Loucy (cell line): ENCODE data around the gene KANSL2.

Source experiments
- CTCF ChIP-seq: fragments of 200-600 bp; sonication (generic); conservative IDR thresholded peaks from 2 replicates; pipeline ENCODE4 v1.5.1; 2014; ENCODE audit warnings: mild to moderate bottlenecking, antibody characterized with exemption, low read length
- EZH2phosphoT487 ChIP-seq: fragments of 200-600 bp; IDR thresholded peaks from 2 replicates; pipeline ENCODE4 v1.6.1; 2018; ENCODE audit warnings: antibody characterized with exemption, mild to moderate bottlenecking, moderate library complexity, borderline replicate concordance

GRCh38 chr12:48615681-48616080, 66.4 kb downstream of the KANSL2 start:
- TF ChIP-seq CTCF (no peak), EZH2phosphoT487 (no peak)
